ENCODE results near the gene MYADML2. TPM values are rescaled to one million over a fixed set of nuclear protein-coding genes. Genes with fewer than 3 reads are reported as not detected.
A peak's percentile ranks its signal among the peaks of the same experiment; 100 is the strongest.

MYADML2 gene
- total RNA-seq, 1 donor from 2014 or later = not detected

DNA sequence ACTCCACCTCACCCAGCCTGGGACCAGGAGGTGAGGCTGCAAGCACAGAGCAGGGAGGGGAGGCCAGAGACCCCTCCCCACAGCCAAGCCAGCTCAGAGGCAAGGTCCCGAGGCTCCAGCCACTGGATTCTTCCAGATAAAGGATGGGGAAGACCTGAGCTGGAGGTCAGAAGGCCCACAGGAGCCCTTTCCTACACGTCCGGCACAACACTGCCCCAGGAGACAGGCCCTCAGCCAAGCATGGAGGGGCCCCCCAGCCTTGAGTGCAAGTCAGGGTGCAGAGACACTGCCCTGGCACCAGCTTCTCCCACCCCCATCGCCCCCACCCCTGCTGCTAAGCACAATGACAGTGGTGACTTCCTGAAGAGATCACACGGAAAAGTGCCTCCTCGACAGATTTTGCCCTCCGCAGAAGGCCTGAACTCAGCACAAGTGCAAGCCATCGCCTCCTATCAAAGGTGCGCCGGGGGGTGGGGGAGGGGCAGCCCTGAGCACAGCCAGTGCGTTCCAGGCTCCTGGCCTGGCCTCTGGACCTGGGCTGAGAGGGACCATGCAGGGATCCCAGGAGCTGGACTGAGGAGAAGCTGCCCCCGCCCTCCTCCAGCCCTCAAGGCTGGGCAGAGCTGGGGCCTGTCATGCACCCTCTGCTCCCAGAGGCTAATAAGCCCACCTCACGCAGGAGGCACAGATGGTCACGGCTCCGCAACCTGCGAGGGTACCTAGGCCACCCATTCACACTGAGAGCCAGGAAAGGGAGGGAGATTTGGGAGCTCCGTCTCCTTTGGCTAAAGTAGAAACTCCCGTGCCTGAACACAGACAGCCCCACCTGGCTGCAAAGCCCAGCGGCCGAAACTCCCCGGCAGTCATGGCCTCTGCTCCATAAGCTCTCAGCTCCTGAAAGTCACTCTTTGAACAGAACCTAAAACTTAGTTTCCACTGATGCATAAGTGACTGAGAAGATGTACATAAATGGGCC lies 22.2 kb downstream of the MYADML2 start:
- peaks cover 10% of the 10 kb centered on the region for H3K27me3 Mint-ChIP-seq (ENCODE audit: low read depth)
- no peak for DNase-seq (ENCODE audit: low read depth, low spot score)
- H3K36me3 Mint-ChIP-seq (ENCODE audit: low read depth) = peaks cover 3% of the 10 kb centered on the region
- H3K4me3 Mint-ChIP-seq = peak overlapping the region; percentile 93
- no peaks in the 10 kb centered on the region for H3K9me3 Mint-ChIP-seq
- H3K4me1 Mint-ChIP-seq = peaks cover 19% of the 10 kb centered on the region
- TF ChIP-seq, protein P1, sequence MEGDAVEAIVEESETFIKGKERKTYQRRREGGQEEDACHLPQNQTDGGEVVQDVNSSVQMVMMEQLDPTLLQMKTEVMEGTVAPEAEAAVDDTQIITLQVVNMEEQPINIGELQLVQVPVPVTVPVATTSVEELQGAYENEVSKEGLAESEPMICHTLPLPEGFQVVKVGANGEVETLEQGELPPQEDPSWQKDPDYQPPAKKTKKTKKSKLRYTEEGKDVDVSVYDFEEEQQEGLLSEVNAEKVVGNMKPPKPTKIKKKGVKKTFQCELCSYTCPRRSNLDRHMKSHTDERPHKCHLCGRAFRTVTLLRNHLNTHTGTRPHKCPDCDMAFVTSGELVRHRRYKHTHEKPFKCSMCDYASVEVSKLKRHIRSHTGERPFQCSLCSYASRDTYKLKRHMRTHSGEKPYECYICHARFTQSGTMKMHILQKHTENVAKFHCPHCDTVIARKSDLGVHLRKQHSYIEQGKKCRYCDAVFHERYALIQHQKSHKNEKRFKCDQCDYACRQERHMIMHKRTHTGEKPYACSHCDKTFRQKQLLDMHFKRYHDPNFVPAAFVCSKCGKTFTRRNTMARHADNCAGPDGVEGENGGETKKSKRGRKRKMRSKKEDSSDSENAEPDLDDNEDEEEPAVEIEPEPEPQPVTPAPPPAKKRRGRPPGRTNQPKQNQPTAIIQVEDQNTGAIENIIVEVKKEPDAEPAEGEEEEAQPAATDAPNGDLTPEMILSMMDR (conservative IDR thresholded peaks at IDR 0.05) = no peak
- no peak overlapping the region for H3K27ac Mint-ChIP-seq (ENCODE audit: unreplicated experiment)

DNA sequence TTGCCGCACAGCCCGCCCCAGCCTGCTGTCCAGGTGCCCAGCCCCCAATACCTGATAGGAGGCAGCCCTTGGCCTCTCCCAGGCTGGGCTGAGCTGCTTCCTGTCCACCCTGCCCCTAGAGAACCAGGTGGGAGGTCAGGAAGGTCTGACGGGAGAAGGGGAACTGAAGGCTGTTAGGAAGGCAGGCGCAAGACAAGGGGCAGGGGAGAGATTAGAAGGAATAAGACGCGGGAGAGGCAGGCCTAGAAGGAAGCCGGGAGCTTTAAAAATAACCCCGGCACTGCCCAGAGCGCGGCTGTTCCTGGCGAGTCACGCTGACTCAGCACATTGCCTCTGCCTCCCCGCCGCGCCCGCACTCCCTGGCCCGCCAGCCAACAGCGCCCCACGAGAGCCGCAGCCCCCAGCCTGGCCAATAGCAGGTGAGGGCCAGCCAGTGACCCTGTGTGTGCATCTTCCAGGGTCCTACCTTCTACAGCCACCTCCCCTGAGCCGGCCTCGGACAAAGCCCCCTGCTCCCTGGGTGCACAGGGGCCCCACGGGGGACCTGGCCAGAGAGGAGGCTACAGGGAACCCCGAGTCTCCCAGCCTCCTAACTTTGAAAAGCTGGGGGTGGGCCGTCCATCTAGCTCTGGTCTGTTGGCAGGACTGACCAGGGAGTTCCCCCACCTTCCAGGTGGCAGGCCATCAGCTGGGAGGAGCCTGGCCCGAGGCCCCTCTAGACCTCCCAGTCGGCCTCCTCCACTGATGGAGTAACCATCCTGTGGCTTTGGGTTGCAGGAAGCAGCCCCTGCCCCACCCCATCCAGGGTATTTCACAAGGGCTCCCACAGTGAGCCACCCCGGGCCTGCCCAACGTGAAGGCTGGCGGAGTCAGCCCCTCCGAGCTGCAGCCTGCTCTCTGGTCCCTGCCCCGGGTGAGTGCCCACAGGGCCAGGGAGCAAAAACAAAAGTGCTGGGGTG lies 23.5 kb downstream of the MYADML2 start:
- peak overlapping the region; percentile 83 for H3K4me3 Mint-ChIP-seq
- peaks cover 4% of the 10 kb centered on the region for H3K27me3 Mint-ChIP-seq (ENCODE audit: low read depth)
- peak; percentile 44 for DNase-seq (ENCODE audit: low read depth, low spot score)
- H3K9me3 Mint-ChIP-seq = no peaks in the 10 kb centered on the region
- H3K27ac Mint-ChIP-seq (ENCODE audit: unreplicated experiment) = peak overlapping the region; percentile 96
- TF ChIP-seq, protein P1 (conservative IDR thresholded peaks at IDR 0.05) = no peak
- peaks cover 3% of the 10 kb centered on the region for H3K36me3 Mint-ChIP-seq (ENCODE audit: low read depth)
- H3K4me1 Mint-ChIP-seq = peaks cover 19% of the 10 kb centered on the region

DNA sequence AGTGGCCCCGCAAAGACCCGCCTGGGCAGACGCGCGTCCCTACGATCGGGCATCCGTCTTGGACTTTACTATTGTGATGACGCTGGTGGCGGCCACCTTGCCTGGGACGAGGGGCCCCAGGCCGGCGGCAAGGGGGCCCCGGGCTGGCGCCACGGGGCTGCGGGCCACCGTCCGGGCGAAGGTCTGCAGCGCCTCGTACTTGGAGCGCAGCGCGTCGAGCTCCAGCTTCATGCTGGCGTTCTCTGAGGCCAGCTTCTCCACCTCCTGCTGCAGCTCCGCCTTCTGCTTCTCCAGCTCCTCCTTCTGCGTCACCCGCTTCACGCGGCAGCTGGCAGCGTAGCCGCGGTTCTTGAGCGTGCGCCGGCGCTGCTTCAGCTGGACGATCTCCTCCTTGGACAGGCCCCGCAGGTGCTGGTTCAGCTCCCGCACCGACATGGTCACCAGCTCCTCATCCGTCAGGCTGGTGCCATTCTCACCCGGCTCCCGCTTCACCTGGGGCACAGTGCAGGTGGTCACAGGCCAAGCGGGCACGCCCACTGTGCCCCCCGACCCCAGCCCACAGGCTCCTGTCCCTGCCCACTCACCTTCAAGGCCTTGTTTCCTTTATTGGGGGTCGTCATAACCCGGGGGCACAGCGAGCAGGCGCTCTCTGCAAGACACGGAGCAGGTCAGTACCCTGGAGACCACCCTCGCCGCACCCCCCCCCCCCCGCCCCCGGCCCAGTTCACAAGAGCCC lies 24.3 kb downstream of the MYADML2 start:
- H3K36me3 Mint-ChIP-seq (ENCODE audit: low read depth) = peaks cover 3% of the 10 kb centered on the region
- H3K4me1 Mint-ChIP-seq = peaks cover 19% of the 10 kb centered on the region
- H3K27ac Mint-ChIP-seq (ENCODE audit: unreplicated experiment) = no peak overlapping the region
- H3K27me3 Mint-ChIP-seq (ENCODE audit: low read depth) = peaks cover 3% of the 10 kb centered on the region
- no peak for DNase-seq (ENCODE audit: low read depth, low spot score)
- no peak overlapping the region for H3K4me3 Mint-ChIP-seq
- TF ChIP-seq, protein P1 (conservative IDR thresholded peaks at IDR 0.05) = no peak
- H3K9me3 Mint-ChIP-seq = no peaks in the 10 kb centered on the region

DNA sequence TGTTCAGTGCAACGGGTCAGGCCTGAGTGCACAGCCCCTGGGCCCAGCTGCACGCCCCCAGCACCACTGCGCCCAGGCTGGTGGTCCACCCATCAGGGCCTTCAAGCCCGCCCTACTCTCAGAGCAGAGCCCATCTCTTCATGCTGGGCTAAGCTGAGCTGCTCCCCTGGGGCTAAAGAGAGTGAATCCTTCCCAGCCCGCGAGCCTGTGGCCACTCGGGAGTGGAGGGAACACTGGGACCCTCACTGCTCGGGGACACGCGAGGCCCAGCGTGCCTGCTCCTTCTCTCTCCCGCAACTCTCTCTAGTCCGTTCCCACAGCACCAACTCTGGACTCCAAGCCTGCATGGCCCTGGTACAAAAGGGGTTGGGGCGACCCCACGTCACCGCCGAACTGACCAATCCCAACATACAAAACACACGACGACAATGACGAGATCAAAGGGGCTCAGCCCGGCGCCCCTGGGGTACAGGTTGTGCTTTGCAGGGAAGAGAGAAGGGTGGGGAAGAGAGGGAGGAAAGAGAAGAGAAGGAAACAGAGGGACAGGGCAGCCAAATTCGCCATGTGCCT lies 25.0 kb downstream of the MYADML2 start:
- peaks cover 3% of the 10 kb centered on the region for H3K27me3 Mint-ChIP-seq (ENCODE audit: low read depth)
- peaks cover 3% of the 10 kb centered on the region for H3K36me3 Mint-ChIP-seq (ENCODE audit: low read depth)
- H3K27ac Mint-ChIP-seq (ENCODE audit: unreplicated experiment) = peak overlapping the region; percentile 43
- no peaks in the 10 kb centered on the region for H3K9me3 Mint-ChIP-seq
- no peak overlapping the region for H3K4me3 Mint-ChIP-seq
- peaks cover 23% of the 10 kb centered on the region for H3K4me1 Mint-ChIP-seq
- DNase-seq (ENCODE audit: low read depth, low spot score) = no peak
- TF ChIP-seq, protein P1 (conservative IDR thresholded peaks at IDR 0.05) = no peak
